Right lobe of liver (tissue), 6 donors: ENCODE results near the gene PLPP7. TPM values are rescaled to one million over a fixed set of nuclear protein-coding genes. Genes with fewer than 3 reads are reported as not detected.

Source experiments
- ATAC-seq, 4 donors: fragments of 200-7000 bp; cut with Tn5 transposase; one replicate each; pipeline ENCODE4 v1.9.1; 2020; ENCODE audit warnings: mild to moderate bottlenecking in 4 of 4, moderate library complexity in 4 of 4
- DNase-seq, 3 donors: peaks; one replicate each; pipeline ENCODE4 v3.0.0-alpha.2; 2020
- H3K27ac ChIP-seq, 3 donors: fragments of 200-600 bp; one replicate each; pipeline ENCODE4 v1.8.0; 2022
- H3K27me3 ChIP-seq, 2 donors: fragments of 200-600 bp; one replicate each; pipeline ENCODE4 v1.8.0; 2022
- H3K36me3 ChIP-seq, 4 donors: fragments of 200-600 bp; sonication (generic) in 1 of 4; one replicate each; pipeline versions ENCODE4 v1.5.1 to v1.8.0; 2017 to 2022; ENCODE audit warnings: control low read depth in 1 of 4
- H3K4me1 ChIP-seq, 4 donors: fragments of 200-600 bp; sonication (generic) in 1 of 4; one replicate each; pipeline versions ENCODE4 v1.5.1 to v1.8.0; 2017 to 2022; ENCODE audit warnings: control low read depth in 1 of 4
- H3K4me3 ChIP-seq, 3 donors: fragments of 200-600 bp; one replicate each; pipeline ENCODE4 v1.8.0; 2022
- H3K9me3 ChIP-seq, 4 donors: fragments of 200-600 bp; sonication (generic) in 1 of 4; one replicate each; pipeline versions ENCODE4 v1.5.1 to v1.8.0; 2017 to 2022; ENCODE audit warnings: control low read depth in 1 of 4
- POLR2A ChIP-seq: fragments of 450-650 bp; IDR thresholded peaks from one replicate; pipeline ENCODE4 v1.6.1; 2017; ENCODE audit warnings: antibody characterized with exemption, mild to moderate bottlenecking
- WGBS: methylation state at CpG from one replicate; pipeline ENCODE4 v1.1.6; 2018; ENCODE audit warnings: low coverage, low lambda C conversion rate; ENCODE audit not compliant: insufficient coverage; ENCODE audit errors: missing lambda C conversion rate; 5-methylcytosine and 5-hydroxymethylcytosine counted together
- intact Hi-C, 2 donors: fragments of 100-400 bp; cut with DNase I; formaldehyde crosslinking; loops; one replicate each; pipeline versions ENCODE4 v1.11.2 to v1.14.1; 2022
- total RNA-seq, 6 experiments: library from RNA; depleted of rRNA in 2 of 6; stranded (reverse); fragments of >200 nt in 2 of 6; fragmentation: NEBNext Ultra II Directional in 3 of 6; extraction: Animal tissue kit (Norgen Biotek cat#: 25700) in 3 of 6; gene quantifications; one replicate each; pipeline versions ENCODE4 v1.1.0 to v1.2.4, GENCODE V29; 2016 to 2023
- TF ChIP-seq, protein P1 (sequence below), 4 donors: fragments of 200-600 bp in 3 of 4; fragments of 450-650 bp in 1 of 4; IDR thresholded peaks; one replicate each; pipeline versions ENCODE4 v1.5.1 to v1.8.0; 2016 to 2022; ENCODE audit warnings: antibody characterized with exemption in 4 of 4, mild to moderate bottlenecking in 2 of 4
- donor health status: DM: no; HTN: yes; CAD: no.
- donor health status: DM: no; HTN: no; CAD: no.
- donor health status: DM: no; HTN: no; CAD: no.
- donor health status: DM: no; HTN: yes; CAD: no.
- donor health status: DM: no; HTN: yes; CAD: no.

The PLPP7 gene
- total RNA-seq, 6 experiments from 2014 or later, result 0.11 to 0.43 (median 0.22) TPM; not detected in 1

DNA sequence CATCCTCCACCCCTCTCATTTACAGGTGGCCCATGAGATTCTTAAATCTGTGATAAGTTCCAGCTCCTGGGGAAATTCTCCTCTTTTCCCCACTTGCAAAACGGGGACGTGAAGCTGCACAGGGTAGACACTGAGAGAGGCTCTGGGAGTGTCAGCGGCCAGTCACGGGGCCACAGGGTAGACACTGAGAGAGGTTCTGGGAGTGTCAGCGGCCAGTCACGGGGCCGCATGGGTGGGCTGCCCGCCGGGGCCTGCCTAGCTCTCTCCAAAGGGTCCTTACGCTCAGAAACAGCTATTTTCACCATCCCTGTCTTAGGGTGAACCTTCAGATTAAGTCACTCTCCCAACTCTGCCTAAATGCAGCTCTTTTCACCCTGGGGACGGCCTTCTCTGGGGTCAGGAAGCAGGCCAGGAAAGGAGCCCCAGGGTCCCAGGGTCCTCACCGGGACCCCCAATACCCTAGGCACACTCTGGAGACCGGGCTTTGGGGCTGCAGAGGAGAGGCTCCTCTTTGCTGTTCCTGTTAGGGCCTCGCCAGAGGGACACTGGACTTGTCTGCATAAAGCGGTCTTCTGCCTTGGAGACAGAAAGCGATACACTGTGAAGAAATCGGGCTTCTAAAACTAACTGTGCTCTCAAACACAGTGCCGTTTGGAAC, 14.7 kb upstream of the PLPP7 start:
- peak overlapping the region; percentile 16 to 64 (median 32) for H3K4me3 ChIP-seq
- peak overlapping the region; percentile 27 to 87 (median 74) for H3K27ac ChIP-seq
- peak; percentile 17 for TF ChIP-seq POLR2A
- TF ChIP-seq, protein P1, sequence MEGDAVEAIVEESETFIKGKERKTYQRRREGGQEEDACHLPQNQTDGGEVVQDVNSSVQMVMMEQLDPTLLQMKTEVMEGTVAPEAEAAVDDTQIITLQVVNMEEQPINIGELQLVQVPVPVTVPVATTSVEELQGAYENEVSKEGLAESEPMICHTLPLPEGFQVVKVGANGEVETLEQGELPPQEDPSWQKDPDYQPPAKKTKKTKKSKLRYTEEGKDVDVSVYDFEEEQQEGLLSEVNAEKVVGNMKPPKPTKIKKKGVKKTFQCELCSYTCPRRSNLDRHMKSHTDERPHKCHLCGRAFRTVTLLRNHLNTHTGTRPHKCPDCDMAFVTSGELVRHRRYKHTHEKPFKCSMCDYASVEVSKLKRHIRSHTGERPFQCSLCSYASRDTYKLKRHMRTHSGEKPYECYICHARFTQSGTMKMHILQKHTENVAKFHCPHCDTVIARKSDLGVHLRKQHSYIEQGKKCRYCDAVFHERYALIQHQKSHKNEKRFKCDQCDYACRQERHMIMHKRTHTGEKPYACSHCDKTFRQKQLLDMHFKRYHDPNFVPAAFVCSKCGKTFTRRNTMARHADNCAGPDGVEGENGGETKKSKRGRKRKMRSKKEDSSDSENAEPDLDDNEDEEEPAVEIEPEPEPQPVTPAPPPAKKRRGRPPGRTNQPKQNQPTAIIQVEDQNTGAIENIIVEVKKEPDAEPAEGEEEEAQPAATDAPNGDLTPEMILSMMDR (IDR thresholded peaks at IDR 0.05), result no peak
- ATAC-seq (peak in 3 of 4 donors; percentile 33 to 43 (median 40)), DNase-seq (peak in 2 of 3 donors; percentile 70 to 80)
- intact Hi-C loops, result no loop called here
- H3K4me1 ChIP-seq, result no peaks in the 10 kb centered on the region
- no peaks in the 10 kb centered on the region for H3K36me3 ChIP-seq
- H3K27me3 ChIP-seq, result no peaks in the 10 kb centered on the region
- WGBS, result 37% methylated on average over 10 of the region's 18 CpGs
- H3K9me3 ChIP-seq, result no peaks in the 10 kb centered on the region

GRCh38 chr9:131275332-131276093, 14.0 kb upstream of the PLPP7 start:
- peak in 1 of 3 donors; percentile 47 for DNase-seq
- 41% methylated on average over 13 of the region's 29 CpGs for WGBS
- no peaks in the 10 kb centered on the region for H3K27me3 ChIP-seq

GRCh38 chr9:131276094-131276888, 13.2 kb upstream of the PLPP7 start, which contains the start of gene FAM78A:
Gene FAM78A (minus strand): TSS chr9:131276510. CDS start chr9:131276179, 331 bp downstream.
- Histone ChIP-seq H3K9me3 (no peaks in the 10 kb centered on the region), H3K27ac (peak within 1 kb of the TSS; percentile 27 to 87 (median 74)), H3K4me1 (no peaks in the 10 kb centered on the region), H3K4me3 (peak within 1 kb of the TSS; percentile 51 to 64 (median 52)), H3K36me3 (no peaks in the 10 kb centered on the region), H3K27me3 (no peaks in the 10 kb centered on the region)
- TF ChIP-seq, protein P1 (IDR thresholded peaks at IDR 0.05), result no peak
- ATAC-seq (peak; percentile 9 to 22 (median 16)), DNase-seq (peak in 2 of 3 donors; percentile 76 to 82)
- intact Hi-C loops, result no loop called here
- 8% methylated on average over 35 of the region's 76 CpGs for WGBS

More at GRCh38 chr9:131275332-131276093, 14.0 kb upstream of the PLPP7 start:
- Histone ChIP-seq H3K36me3 (no peaks in the 10 kb centered on the region), H3K4me3 (peak overlapping the region; percentile 16 to 64 (median 32)), H3K27ac (peak overlapping the region; percentile 27 to 87 (median 74)), H3K9me3 (no peaks in the 10 kb centered on the region), H3K4me1 (no peaks in the 10 kb centered on the region)
- TF ChIP-seq, protein P1 (IDR thresholded peaks at IDR 0.05), result no peak
- TF ChIP-seq POLR2A, result no peak
- intact Hi-C loops, result no loop called here
- ATAC-seq, result peak; percentile 13 to 31 (median 23)

GRCh38 chr9:131276891-131277286, 12.6 kb upstream of the PLPP7 start:
- Histone ChIP-seq H3K27me3 (no peaks in the 10 kb centered on the region), H3K9me3 (no peaks in the 10 kb centered on the region), H3K36me3 (no peaks in the 10 kb centered on the region), H3K27ac (peak overlapping the region in 2 of 3 donors; percentile 72 to 74), H3K4me1 (no peaks in the 10 kb centered on the region), H3K4me3 (peak overlapping the region; percentile 51 to 64 (median 52))
- ATAC-seq (peak in 1 of 4 donors; percentile 7), DNase-seq (no peak)
- intact Hi-C loops, result no loop called here
- no CpG with 5 or more reads among the region's 60 CpGs for WGBS
- TF ChIP-seq, protein P1 (IDR thresholded peaks at IDR 0.05), result no peak
- no peak for TF ChIP-seq POLR2A
